Measurements from ENCODE around the gene NUP214. TPM values are rescaled to one million over a fixed set of nuclear protein-coding genes. Genes with fewer than 3 reads are reported as not detected.
A peak's percentile ranks its signal among the peaks of the same experiment; 100 is the strongest.

NUP214 gene
- total RNA-seq, 4 donors from 2014 or later = 36.1 to 104 (median 69.6) TPM

GRCh38 chr9:131095666-131096268 is 29.6 kb upstream of the NUP214 start:
- Histone ChIP-seq H3K4me1 (peaks cover 23% of the 10 kb centered on the region), H3K9me3 (no peaks in the 10 kb centered on the region), H3K27me3 (peaks cover 24% of the 10 kb centered on the region), H3K36me3 (no peaks in the 10 kb centered on the region), H3K27ac (no peak overlapping the region), H3K4me3 (peak overlapping the region; percentile 76)
- WGBS = 37% methylated on average over 15 of the region's 16 CpGs
- DNase-seq (ENCODE audit: low spot score in 2 of 2) = no peak
- TF ChIP-seq CTCF (IDR thresholded peaks at IDR 0.05) = no peak
- no peak for TF ChIP-seq EP300 (IDR thresholded peaks at IDR 0.05)
- TF ChIP-seq POLR2AphosphoS5 (IDR thresholded peaks at IDR 0.05) = no peak
- TF ChIP-seq POLR2A (IDR thresholded peaks at IDR 0.05) = no peak

GRCh38 chr9:131096269-131097125 is 28.9 kb upstream of the NUP214 start, which contains the start of gene AIF1L:
Gene AIF1L, plus strand, starts transcription at chr9:131096531. Its CDS starts 99 bp downstream, at chr9:131096630.
- Histone ChIP-seq H3K27ac (peak within 1 kb of the TSS; percentile 65), H3K9me3 (no peaks in the 10 kb centered on the region), H3K4me1 (peaks cover 23% of the 10 kb centered on the region), H3K36me3 (no peaks in the 10 kb centered on the region), H3K4me3 (peak within 1 kb of the TSS; percentile 76), H3K27me3 (peaks cover 24% of the 10 kb centered on the region)
- 3% methylated on average over 23 of the region's 99 CpGs for WGBS
- TF ChIP-seq POLR2A (IDR thresholded peaks at IDR 0.05) = no peak
- no peak for TF ChIP-seq EP300 (IDR thresholded peaks at IDR 0.05)
- TF ChIP-seq POLR2AphosphoS5 (IDR thresholded peaks at IDR 0.05) = no peak
- peak in 1 of 2 donors; percentile 26 for TF ChIP-seq CTCF (IDR thresholded peaks at IDR 0.05)
- no peak for DNase-seq (ENCODE audit: low spot score in 2 of 2)

GRCh38 chr9:131097126-131097947 is 28.0 kb upstream of the NUP214 start:
- Histone ChIP-seq H3K36me3 (no peaks in the 10 kb centered on the region), H3K4me3 (peak overlapping the region; percentile 76), H3K9me3 (no peaks in the 10 kb centered on the region), H3K4me1 (peaks cover 23% of the 10 kb centered on the region), H3K27ac (peak overlapping the region; percentile 65), H3K27me3 (peaks cover 24% of the 10 kb centered on the region)
- TF ChIP-seq CTCF (IDR thresholded peaks at IDR 0.05) = no peak
- no peak for TF ChIP-seq EP300 (IDR thresholded peaks at IDR 0.05)
- no peak for TF ChIP-seq POLR2A (IDR thresholded peaks at IDR 0.05)
- TF ChIP-seq POLR2AphosphoS5 (IDR thresholded peaks at IDR 0.05) = no peak
- DNase-seq (ENCODE audit: low spot score in 2 of 2) = no peak
- 29% methylated on average over 12 of the region's 19 CpGs for WGBS

GRCh38 chr9:131097948-131098278 is 27.5 kb upstream of the NUP214 start:
- H3K4me1 ChIP-seq = peaks cover 23% of the 10 kb centered on the region
- H3K4me3 ChIP-seq = peak overlapping the region; percentile 76
- no peak overlapping the region for H3K27ac ChIP-seq
- no peaks in the 10 kb centered on the region for H3K36me3 ChIP-seq
- peaks cover 24% of the 10 kb centered on the region for H3K27me3 ChIP-seq
- no peak for DNase-seq (ENCODE audit: low spot score in 2 of 2)
- WGBS = 65% methylated on average over 6 of the region's 8 CpGs
- H3K9me3 ChIP-seq = no peaks in the 10 kb centered on the region
- TF ChIP-seq POLR2A (IDR thresholded peaks at IDR 0.05) = no peak
- no peak for TF ChIP-seq CTCF (IDR thresholded peaks at IDR 0.05)
- no peak for TF ChIP-seq EP300 (IDR thresholded peaks at IDR 0.05)
- no peak for TF ChIP-seq POLR2AphosphoS5 (IDR thresholded peaks at IDR 0.05)
